AG04449 (cell line): Measurements from ENCODE around the gene ARAP2.

Source experiments
- CTCF ChIA-PET: fragments of 350-600 bp; formaldehyde crosslinking; extraction: SDS; loops from one replicate; lab custom pipeline; 2021; ENCODE audit warnings: antibody characterized with exemption; lab: Yijun Ruan, JAX
- POLR2A ChIA-PET: fragments of 400-600, 350-600 bp; formaldehyde crosslinking; extraction: SDS; loops from one replicate; lab custom pipeline; 2020; ENCODE audit warnings: antibody characterized with exemption, inconsistent platforms; lab: Yijun Ruan, JAX
- DNase-seq: peaks from one replicate; pipeline ENCODE4 v3.0.0-alpha.2; 2010; ENCODE audit warnings: low read depth, low spot score
- H3K4me3 ChIP-seq: 2 replicates; pipeline ENCODE4 v1.5.1; 2011; ENCODE audit warnings: low read depth, mild to moderate bottlenecking, control low read depth, low read length
- CTCF ChIP-seq: IDR thresholded peaks from one replicate; pipeline ENCODE4 v1.5.1; 2011; ENCODE audit warnings: mild to moderate bottlenecking, moderate library complexity, low read length, control low read depth, inconsistent platforms; ENCODE audit not compliant: insufficient read depth; ENCODE audit errors: missing control alignments

The ARAP2 gene

DNA sequence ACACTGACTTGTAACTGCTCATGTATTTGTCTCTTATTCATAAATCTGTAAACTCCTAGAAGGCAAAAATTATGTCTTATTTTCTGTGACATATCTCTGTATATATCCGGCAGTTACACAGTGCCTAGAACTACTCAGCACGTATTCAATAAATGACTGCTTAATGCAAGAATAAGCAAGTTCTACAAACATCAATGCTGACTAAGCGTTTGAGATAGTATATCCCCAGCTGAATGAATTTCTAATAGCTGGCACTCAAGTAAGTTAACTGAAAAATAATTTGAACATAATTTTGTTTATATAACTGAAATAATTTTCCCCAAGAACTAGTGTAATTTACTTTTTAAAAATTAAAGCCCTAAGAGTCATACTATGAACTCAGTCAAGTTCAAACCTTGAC lies 113.7 kb downstream of the ARAP2 start:
- no peak for DNase-seq
- POLR2A ChIA-PET = no interaction called here
- H3K4me3 ChIP-seq = no peak overlapping the region
- CTCF ChIA-PET = no interaction called here
- no peak for TF ChIP-seq CTCF

GRCh38 chr4:36128689-36129088 lies 115.6 kb downstream of the ARAP2 start:
- TF ChIP-seq CTCF = no peak
- H3K4me3 ChIP-seq = no peak overlapping the region
- POLR2A ChIA-PET = no interaction called here
- CTCF ChIA-PET = no interaction called here
- no peak for DNase-seq

DNA sequence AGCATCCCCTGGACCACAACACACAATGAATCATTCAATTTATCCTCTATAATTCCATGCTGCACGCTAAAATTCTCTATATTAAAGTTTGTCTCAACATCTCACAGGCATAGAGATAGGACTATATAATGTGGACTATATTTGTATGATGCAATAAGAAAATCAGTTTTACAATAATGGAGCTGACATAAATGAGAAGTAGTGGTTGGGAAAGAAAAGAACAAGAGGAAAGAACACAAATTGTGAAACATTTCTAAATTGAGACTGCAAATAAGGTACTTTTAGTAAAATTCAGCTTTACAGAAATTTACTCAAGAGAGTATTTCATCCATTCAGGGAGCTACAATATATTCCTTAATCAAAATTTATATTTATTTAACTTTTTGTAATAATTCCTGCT lies 120.4 kb downstream of the ARAP2 start:
- no peak overlapping the region for H3K4me3 ChIP-seq
- no peak for DNase-seq
- no peak for TF ChIP-seq CTCF
- POLR2A ChIA-PET = no interaction called here
- CTCF ChIA-PET = no interaction called here

DNA sequence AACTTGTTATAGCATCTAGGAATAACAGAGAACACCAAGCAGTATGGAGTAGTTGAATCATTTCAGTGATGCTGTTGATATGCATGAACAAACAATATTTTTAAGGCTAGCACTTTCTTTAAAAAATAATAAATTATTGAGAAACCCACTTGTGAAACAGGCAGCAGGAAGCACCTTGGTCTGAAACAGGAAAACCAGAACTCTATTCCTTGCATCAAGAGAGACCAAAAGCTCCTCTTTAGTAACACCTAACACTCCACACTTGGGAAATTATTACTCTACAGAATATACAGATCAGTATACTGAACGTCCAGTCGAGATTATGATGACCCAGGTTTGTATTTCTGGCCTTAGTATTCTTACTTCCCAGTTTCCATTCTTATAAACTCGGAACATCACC lies 129.0 kb downstream of the ARAP2 start:
- POLR2A ChIA-PET = no interaction called here
- CTCF ChIA-PET = no interaction called here

DNA sequence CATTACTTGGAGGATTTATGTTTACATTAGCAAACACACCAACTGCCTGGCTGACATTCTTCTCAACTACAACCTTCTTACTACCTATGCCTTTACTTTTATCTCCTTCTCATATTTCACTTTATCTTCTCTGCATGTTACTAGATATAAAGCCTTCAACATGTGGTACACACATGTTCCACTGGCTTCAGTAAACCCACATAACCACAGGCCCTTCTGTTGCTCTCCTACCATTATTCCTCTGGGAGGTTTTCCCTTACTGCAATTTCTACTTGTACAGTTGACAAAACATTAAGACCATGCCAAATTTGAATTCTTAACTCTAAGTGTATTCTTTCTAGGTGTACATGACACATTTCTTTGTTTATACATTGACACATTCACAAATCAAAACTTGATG lies 133.1 kb downstream of the ARAP2 start:
- no peak overlapping the region for H3K4me3 ChIP-seq
- no peak for TF ChIP-seq CTCF
- ChIA-PET CTCF (no interaction called here), POLR2A (no interaction called here)
- no peak for DNase-seq

More for the DNA sequence above, 129.0 kb downstream of the ARAP2 start:
- H3K4me3 ChIP-seq = no peak overlapping the region
- no peak for DNase-seq
- TF ChIP-seq CTCF = no peak

DNA sequence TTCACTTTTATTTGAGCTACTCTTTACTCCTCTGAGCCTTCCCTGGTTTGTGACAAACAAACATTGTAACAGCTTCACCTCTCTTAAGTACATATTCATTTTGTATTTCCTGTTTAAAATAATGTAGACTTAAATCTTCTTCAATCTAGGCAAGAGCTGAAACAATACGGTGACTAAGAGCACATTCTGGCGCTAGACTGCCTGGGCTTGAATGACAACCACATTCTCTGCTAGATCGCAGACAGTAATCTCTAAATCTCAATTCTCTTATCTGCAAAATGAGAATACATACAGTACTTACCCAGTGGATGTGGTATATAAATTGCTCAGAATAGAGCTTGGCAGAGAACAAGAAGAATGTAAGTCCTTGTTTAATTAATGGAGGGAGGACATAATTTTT lies 144.8 kb downstream of the ARAP2 start:
- CTCF ChIA-PET = no interaction called here
- H3K4me3 ChIP-seq = no peak overlapping the region
- TF ChIP-seq CTCF = no peak
- POLR2A ChIA-PET = no interaction called here
- DNase-seq = no peak
